Osteoblast (primary cell): ENCODE measurements around the gene SMIM29. TPM values are rescaled to one million over a fixed set of nuclear protein-coding genes. Genes with fewer than 3 reads are reported as not detected.

Experiments
- DNase-seq: peaks from one replicate; pipeline ENCODE4 v3.0.0; 2011; ENCODE audit warnings: low spot score, mixed read lengths; ENCODE audit not compliant: insufficient read length; ENCODE audit errors: missing footprints
- H2AFZ ChIP-seq: 2 replicates; pipeline ENCODE4 v1.6.0; 2011; ENCODE audit warnings: mild to moderate bottlenecking, low read length
- H3K27ac ChIP-seq: 2 replicates; pipeline ENCODE4 v1.5.1; 2011; ENCODE audit warnings: mild to moderate bottlenecking, low read depth, low read length, moderate library complexity
- H3K27me3 ChIP-seq: 2 replicates; pipeline ENCODE4 v1.6.0; 2012; ENCODE audit warnings: mild to moderate bottlenecking, control low read depth, inconsistent platforms, low read length, moderate library complexity; ENCODE audit not compliant: insufficient read depth
- H3K36me3 ChIP-seq: 2 replicates; pipeline ENCODE4 v1.5.1; 2011; ENCODE audit warnings: mild to moderate bottlenecking, low read length, control low read depth, moderate library complexity; ENCODE audit not compliant: insufficient read depth
- H3K4me1 ChIP-seq: 2 replicates; pipeline ENCODE4 v1.5.1; 2011; ENCODE audit warnings: mild to moderate bottlenecking, low read length, control low read depth, moderate library complexity; ENCODE audit not compliant: insufficient read depth
- H3K4me2 ChIP-seq: 2 replicates; pipeline ENCODE4 v1.6.0; 2011; ENCODE audit warnings: mild to moderate bottlenecking, low read length; ENCODE audit not compliant: insufficient read depth
- H3K4me3 ChIP-seq: fragments of 200-600 bp; sonication (generic); 3 replicates; pipeline ENCODE4 v1.5.1; 2012; ENCODE audit warnings: mild to moderate bottlenecking, low read length, inconsistent platforms; ENCODE audit not compliant: insufficient read depth
- H3K79me2 ChIP-seq: 2 replicates; pipeline ENCODE4 v1.6.0; 2012; ENCODE audit warnings: mild to moderate bottlenecking, low read length, control low read depth, inconsistent platforms; ENCODE audit not compliant: insufficient read depth
- H3K9me3 ChIP-seq: 2 replicates; pipeline ENCODE4 v1.5.1; 2011; ENCODE audit warnings: low read depth, low read length, control low read depth
- H4K20me1 ChIP-seq: 2 replicates; pipeline ENCODE4 v1.6.0; 2012; ENCODE audit warnings: mild to moderate bottlenecking, low read length, control low read depth; ENCODE audit not compliant: insufficient read depth
- total RNA-seq: library from RNA; depleted of rRNA; stranded (reverse); fragments of >200 nt; gene quantifications from 2 replicates; pipeline ENCODE4 v1.2.3, GENCODE V29; 2012
- TF ChIP-seq, protein P1 (sequence below): IDR thresholded peaks from 2 replicates; pipeline ENCODE4 v1.5.1; 2011; ENCODE audit warnings: mild to moderate bottlenecking, low read depth, low read length, moderate library complexity; ENCODE audit errors: extremely low read depth

The SMIM29 gene
- total RNA-seq, 1 donor, result 35.1 TPM

DNA sequence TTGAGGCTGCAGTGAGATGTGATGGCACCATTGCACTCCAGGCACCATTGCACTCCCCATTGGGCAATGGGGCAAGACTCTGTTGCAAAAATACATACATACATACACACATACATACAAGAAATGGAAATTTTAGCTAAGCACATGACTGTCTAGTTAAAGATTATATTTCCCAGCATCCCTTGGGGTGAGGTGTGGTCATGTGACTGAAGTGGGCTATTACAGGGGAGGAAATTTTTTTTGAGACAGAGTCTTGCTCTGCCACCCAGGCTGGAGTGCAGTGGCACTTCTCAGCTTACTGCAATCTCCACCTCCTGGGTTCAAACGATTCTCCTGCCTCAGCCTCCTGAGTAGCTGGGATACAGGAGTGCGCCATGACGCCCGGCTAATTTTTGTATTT lies 44.1 kb downstream of the SMIM29 start:
- no peaks in the 10 kb centered on the region for H3K27me3 ChIP-seq
- H3K4me1 ChIP-seq, result no peaks in the 10 kb centered on the region
- no peak for DNase-seq
- no peak overlapping the region for H3K4me3 ChIP-seq
- no peaks in the 10 kb centered on the region for H3K9me3 ChIP-seq
- H3K79me2 ChIP-seq, result no peaks in the 10 kb centered on the region
- TF ChIP-seq, protein P1, sequence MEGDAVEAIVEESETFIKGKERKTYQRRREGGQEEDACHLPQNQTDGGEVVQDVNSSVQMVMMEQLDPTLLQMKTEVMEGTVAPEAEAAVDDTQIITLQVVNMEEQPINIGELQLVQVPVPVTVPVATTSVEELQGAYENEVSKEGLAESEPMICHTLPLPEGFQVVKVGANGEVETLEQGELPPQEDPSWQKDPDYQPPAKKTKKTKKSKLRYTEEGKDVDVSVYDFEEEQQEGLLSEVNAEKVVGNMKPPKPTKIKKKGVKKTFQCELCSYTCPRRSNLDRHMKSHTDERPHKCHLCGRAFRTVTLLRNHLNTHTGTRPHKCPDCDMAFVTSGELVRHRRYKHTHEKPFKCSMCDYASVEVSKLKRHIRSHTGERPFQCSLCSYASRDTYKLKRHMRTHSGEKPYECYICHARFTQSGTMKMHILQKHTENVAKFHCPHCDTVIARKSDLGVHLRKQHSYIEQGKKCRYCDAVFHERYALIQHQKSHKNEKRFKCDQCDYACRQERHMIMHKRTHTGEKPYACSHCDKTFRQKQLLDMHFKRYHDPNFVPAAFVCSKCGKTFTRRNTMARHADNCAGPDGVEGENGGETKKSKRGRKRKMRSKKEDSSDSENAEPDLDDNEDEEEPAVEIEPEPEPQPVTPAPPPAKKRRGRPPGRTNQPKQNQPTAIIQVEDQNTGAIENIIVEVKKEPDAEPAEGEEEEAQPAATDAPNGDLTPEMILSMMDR, result no peak
- no peak overlapping the region for H3K4me2 ChIP-seq
- H2AFZ ChIP-seq, result no peak overlapping the region
- no peaks in the 10 kb centered on the region for H3K36me3 ChIP-seq
- H3K27ac ChIP-seq, result no peak overlapping the region
- H4K20me1 ChIP-seq, result no peaks in the 10 kb centered on the region

DNA sequence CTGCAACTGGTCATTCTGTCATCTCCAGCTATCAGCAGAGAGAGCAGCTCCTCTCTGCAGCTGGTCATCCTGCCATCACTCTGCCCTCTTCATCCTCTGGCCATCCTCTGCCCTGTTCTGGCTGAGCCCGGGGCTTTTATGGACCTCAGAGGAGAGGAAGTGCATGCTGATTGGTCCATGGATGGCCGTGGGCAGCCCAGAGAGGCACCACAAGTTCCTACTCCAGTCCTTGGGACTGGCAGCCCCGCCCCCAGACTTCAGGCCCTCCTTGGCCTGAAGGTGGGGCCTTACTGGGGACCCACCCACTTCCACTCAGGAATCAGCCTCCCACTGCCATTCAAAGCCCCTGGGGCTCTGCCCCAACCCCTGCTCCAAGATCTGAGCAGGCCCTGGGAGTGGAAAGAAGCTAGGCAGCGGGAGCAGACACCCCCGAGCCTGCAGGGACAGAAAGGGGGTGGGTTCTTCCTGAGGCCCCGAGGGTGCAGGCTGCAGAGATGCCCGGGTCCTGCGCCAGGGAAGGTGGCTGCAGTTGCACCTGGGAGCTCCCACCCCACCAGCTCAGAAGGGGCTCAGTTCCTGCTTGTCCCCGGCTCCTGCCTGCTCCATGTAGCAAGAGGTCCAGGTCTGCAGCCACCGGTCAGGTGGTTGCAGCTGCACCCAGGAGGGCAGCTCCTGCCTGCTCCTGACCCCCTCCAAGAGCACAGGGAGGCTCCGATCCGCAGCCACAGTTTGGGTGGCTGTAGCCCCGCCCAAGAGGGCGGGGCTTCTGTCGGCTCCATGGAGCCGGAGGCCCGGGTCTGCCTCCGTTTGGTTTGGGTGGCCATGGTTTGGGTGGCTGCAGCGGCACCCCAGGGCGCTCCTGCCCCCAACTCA lies 46.2 kb downstream of the SMIM29 start:
- DNase-seq, result no peak
- no peak overlapping the region for H2AFZ ChIP-seq
- no peak overlapping the region for H3K4me2 ChIP-seq
- no peak overlapping the region for H3K4me3 ChIP-seq
- no peaks in the 10 kb centered on the region for H4K20me1 ChIP-seq
- TF ChIP-seq, protein P1, result no peak
- no peaks in the 10 kb centered on the region for H3K4me1 ChIP-seq
- H3K27me3 ChIP-seq, result no peaks in the 10 kb centered on the region
- no peak overlapping the region for H3K27ac ChIP-seq
- H3K79me2 ChIP-seq, result no peaks in the 10 kb centered on the region
- no peaks in the 10 kb centered on the region for H3K9me3 ChIP-seq
- no peaks in the 10 kb centered on the region for H3K36me3 ChIP-seq

DNA sequence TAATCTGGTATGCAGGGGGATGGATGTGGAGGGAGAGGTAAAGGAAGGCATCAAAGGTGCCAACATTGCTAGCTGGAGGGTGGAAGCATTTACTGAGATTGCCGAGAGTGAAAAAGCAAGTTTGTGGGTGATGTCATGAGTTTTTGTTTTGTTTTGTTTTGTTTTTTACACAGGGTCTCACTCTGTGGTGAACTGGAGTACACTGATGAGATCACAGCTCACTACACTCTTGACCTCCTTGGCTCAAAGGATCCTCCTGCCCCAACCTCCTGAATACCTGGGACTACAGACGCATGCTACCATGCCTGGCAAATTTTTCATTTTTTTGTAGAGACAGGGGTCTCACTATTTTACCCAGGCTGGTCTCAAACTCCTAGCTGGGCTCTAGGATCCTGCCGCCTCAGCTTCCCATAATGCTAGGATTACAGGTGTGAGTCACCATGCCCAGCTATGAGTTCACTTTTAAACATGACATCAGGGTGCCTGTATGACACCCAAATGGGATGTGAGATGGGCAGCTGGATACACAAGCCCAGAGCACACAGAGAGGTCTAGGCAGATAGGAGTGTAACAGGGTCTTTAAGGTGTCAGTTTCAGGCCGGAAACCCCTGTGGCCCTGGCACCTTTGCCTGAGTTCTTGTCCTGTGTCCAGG lies 47.2 kb downstream of the SMIM29 start:
- H3K27me3 ChIP-seq, result no peaks in the 10 kb centered on the region
- no peaks in the 10 kb centered on the region for H4K20me1 ChIP-seq
- H3K4me1 ChIP-seq, result no peaks in the 10 kb centered on the region
- no peaks in the 10 kb centered on the region for H3K9me3 ChIP-seq
- no peak for DNase-seq
- no peaks in the 10 kb centered on the region for H3K79me2 ChIP-seq
- H3K36me3 ChIP-seq, result no peaks in the 10 kb centered on the region
- no peak overlapping the region for H3K4me2 ChIP-seq
- H3K27ac ChIP-seq, result no peak overlapping the region
- no peak overlapping the region for H3K4me3 ChIP-seq
- TF ChIP-seq, protein P1, result no peak
- no peak overlapping the region for H2AFZ ChIP-seq

DNA sequence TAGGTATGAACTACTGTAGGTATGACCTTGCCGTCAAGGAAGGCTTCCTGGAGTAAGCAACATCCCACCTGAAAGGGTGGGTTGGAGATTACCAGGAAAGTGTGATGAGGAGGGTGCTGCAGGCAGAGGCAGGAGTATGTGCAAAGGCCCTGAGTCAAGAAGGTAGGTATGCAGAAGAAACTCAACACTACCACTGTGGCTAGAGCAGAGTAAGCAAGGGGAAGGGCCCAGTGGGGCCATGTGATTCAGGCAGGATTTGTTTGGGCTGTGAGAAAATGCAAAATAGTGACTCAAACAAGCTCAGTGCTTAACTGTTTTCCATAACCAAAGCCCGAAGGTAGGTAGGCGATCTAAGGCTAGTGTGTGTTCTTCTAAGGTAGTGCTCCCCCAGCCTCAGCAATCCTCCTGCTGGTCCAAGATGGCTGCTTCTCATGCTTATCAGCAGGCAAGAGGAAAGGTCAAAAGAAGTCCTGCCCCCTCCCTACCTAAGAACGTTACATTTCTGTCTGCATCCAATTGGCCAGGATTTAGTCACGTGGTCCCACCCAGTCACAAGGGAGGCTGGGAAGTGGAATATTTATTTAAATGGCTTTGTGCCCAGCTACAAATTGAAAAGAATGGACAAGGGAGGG lies 48.4 kb downstream of the SMIM29 start:
- peak; percentile 82 for DNase-seq
- Histone ChIP-seq H3K27me3 (no peaks in the 10 kb centered on the region), H3K36me3 (no peaks in the 10 kb centered on the region), H2AFZ (peak overlapping the region; percentile 72), H3K4me2 (no peak overlapping the region), H3K27ac (no peak overlapping the region), H3K9me3 (no peaks in the 10 kb centered on the region), H3K4me1 (no peaks in the 10 kb centered on the region), H4K20me1 (no peaks in the 10 kb centered on the region), H3K79me2 (no peaks in the 10 kb centered on the region), H3K4me3 (no peak overlapping the region)
- TF ChIP-seq, protein P1, result no peak
